ENCODE results near the gene EVC2. TPM values are rescaled to one million over a fixed set of nuclear protein-coding genes. Genes with fewer than 3 reads are reported as not detected.

The EVC2 gene
- total RNA-seq, 1 donor from 2014 or later = 1.4 TPM

DNA sequence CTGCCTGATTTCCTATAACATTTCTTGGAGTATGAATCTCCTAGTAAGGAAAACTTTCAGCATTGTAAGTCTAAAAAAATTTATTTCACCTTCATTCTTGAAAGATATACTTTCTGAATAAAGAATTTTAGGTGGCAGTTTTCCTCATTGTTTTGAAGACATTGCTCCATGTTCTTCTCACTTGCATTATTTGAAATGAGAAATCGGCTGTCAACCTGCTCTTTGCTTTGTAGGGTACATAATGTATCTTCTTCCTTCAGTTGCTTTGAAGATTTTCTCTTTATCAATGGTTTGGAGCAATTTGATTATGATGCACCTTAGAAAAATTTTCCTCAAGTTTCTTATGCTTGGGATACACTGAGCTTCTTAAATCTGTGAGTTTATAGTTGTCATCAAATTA is 120.3 kb downstream of the EVC2 start:
- Histone ChIP-seq H3K36me3 (peaks cover 10% of the 10 kb centered on the region), H3K9me3 (replicated peaks) (peaks cover 12% of the 10 kb centered on the region), H3K4me1 (no peaks in the 10 kb centered on the region), H3K27me3 (ENCODE audit: low read depth) (no peaks in the 10 kb centered on the region), H3K4me3 (no peak overlapping the region), H3K27ac (replicated peaks) (no peak overlapping the region)
- no peak for DNase-seq
- intact Hi-C loops (cut with micrococcal nuclease) = no loop called here
- TF ChIP-seq, protein P1, sequence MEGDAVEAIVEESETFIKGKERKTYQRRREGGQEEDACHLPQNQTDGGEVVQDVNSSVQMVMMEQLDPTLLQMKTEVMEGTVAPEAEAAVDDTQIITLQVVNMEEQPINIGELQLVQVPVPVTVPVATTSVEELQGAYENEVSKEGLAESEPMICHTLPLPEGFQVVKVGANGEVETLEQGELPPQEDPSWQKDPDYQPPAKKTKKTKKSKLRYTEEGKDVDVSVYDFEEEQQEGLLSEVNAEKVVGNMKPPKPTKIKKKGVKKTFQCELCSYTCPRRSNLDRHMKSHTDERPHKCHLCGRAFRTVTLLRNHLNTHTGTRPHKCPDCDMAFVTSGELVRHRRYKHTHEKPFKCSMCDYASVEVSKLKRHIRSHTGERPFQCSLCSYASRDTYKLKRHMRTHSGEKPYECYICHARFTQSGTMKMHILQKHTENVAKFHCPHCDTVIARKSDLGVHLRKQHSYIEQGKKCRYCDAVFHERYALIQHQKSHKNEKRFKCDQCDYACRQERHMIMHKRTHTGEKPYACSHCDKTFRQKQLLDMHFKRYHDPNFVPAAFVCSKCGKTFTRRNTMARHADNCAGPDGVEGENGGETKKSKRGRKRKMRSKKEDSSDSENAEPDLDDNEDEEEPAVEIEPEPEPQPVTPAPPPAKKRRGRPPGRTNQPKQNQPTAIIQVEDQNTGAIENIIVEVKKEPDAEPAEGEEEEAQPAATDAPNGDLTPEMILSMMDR (IDR thresholded peaks at IDR 0.05; ENCODE audit: borderline replicate concordance) = no peak

DNA sequence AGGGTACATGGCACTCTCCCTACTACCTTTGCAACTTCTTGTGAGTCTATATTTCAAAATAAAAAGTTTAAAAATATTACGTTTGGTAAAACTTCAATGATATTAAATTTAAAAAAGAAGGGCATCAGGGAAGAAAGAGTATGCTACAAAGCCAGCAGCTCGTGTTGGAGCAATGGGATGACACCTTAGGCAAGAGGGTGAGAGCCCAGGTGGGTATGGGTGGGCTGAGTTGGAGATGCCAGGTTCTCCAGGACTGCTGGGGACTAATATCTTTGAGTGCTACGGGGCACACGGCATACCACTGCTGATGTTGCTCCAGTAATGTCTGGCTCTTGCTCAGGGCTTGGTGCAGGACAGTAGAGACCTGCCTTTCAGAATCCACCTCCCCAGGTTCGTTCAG is 132.4 kb downstream of the EVC2 start:
- intact Hi-C loops (cut with micrococcal nuclease) = no loop called here

DNA sequence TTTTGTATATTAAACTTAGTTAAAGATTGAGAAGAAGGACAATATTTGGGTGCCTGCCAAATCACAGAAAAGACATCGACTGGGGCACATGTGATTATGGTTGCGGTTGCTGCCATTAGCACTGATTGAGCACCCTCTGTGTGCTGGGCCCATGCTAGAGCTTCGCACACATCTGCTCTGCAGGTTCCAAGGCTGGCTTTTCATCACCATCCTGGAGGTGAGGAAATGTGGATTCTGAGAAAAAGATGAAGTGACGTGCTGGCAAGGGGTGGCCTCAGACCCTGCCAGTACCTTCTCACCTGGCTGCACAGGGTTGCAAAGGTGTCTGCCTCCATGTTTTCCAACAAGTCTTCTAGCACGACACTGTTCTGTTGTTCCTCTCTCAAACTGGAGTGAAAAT is 134.0 kb downstream of the EVC2 start:
- Histone ChIP-seq H3K4me3 (no peak overlapping the region), H3K9me3 (replicated peaks) (no peaks in the 10 kb centered on the region), H3K4me1 (no peaks in the 10 kb centered on the region), H3K27ac (replicated peaks) (no peak overlapping the region), H3K36me3 (peaks cover 22% of the 10 kb centered on the region), H3K27me3 (ENCODE audit: low read depth) (no peaks in the 10 kb centered on the region)
- TF ChIP-seq, protein P1 (IDR thresholded peaks at IDR 0.05; ENCODE audit: borderline replicate concordance) = no peak
- no peak for DNase-seq
- intact Hi-C loops (cut with micrococcal nuclease) = no loop called here

More for the DNA sequence above, 132.4 kb downstream of the EVC2 start:
- Histone ChIP-seq H3K9me3 (replicated peaks) (peaks cover 3% of the 10 kb centered on the region), H3K36me3 (peaks cover 22% of the 10 kb centered on the region), H3K27me3 (ENCODE audit: low read depth) (no peaks in the 10 kb centered on the region), H3K4me1 (no peaks in the 10 kb centered on the region), H3K27ac (replicated peaks) (no peak overlapping the region), H3K4me3 (no peak overlapping the region)
- TF ChIP-seq, protein P1 (IDR thresholded peaks at IDR 0.05; ENCODE audit: borderline replicate concordance) = no peak
- no peak for DNase-seq

DNA sequence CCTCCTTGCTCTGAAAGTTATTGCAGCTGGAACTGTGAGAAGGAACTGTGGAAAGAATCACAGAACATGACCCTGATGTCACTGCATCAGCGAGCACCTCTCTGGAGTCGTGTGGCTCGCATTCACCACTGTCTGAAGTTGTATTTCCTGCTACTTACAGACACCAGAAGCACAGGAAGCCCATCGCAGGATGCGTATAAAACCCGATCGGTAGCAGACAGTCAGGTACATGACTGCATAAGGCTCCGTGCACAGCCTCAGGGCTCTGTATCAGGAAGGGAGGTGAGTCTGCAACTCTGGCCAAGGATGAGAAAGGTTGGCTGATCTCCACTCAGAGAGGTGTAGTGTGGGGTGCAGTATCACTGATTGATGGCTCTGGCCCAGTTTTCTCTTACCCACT is 134.4 kb downstream of the EVC2 start:
- TF ChIP-seq, protein P1 (IDR thresholded peaks at IDR 0.05; ENCODE audit: borderline replicate concordance) = no peak
- no peak overlapping the region for H3K4me3 ChIP-seq
- no peak overlapping the region for H3K27ac ChIP-seq (replicated peaks)
- no peaks in the 10 kb centered on the region for H3K27me3 ChIP-seq (ENCODE audit: low read depth)
- peaks cover 22% of the 10 kb centered on the region for H3K36me3 ChIP-seq
- intact Hi-C loops (cut with micrococcal nuclease) = no loop called here
- DNase-seq = no peak
- no peaks in the 10 kb centered on the region for H3K4me1 ChIP-seq
- H3K9me3 ChIP-seq (replicated peaks) = no peaks in the 10 kb centered on the region

DNA sequence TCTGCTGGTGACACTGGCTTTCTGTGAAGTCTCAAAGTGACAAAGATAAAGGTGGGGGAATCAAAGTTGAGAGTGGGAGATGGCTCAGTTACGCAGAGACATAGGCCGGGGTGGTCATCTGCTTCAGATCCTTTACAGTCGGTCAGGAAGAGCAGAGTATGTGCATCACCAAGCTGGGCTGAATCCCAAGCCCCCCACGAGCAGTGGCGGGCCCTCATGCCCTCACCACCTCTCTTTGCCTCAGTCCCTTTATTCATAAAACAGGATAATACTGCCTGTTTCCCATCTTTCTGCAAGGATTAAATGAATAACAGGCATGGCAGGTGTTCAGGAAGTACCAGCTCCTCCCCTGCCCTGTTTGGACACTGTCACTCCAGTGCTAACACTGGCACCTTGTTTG is 135.6 kb downstream of the EVC2 start:
- H3K9me3 ChIP-seq (replicated peaks) = no peaks in the 10 kb centered on the region
- TF ChIP-seq, protein P1 (IDR thresholded peaks at IDR 0.05; ENCODE audit: borderline replicate concordance) = no peak
- no peak overlapping the region for H3K4me3 ChIP-seq
- DNase-seq = no peak
- intact Hi-C loops (cut with micrococcal nuclease) = no loop called here
- no peaks in the 10 kb centered on the region for H3K4me1 ChIP-seq
- H3K27me3 ChIP-seq (ENCODE audit: low read depth) = no peaks in the 10 kb centered on the region
- H3K36me3 ChIP-seq = peaks cover 22% of the 10 kb centered on the region
- H3K27ac ChIP-seq (replicated peaks) = no peak overlapping the region

DNA sequence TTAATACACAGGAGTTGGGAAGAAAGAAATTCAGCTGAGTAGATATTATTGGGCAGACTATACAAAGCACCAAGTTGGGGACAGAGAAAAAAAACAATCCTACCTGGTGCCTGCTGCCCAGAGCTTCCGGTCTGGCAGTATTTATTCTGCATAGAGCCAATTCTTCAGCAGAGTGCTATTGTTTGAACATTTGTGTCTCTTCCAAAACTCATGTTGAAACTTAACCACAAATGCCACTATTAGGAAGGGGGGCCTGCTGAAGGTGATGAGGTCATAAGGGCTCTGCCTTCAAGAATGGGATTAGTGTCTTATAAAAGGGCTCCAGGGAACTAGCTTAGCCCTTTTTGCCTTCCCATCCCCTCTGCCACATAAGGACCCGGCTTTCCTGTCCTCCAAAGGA is 136.2 kb downstream of the EVC2 start:
- TF ChIP-seq, protein P1 (IDR thresholded peaks at IDR 0.05; ENCODE audit: borderline replicate concordance) = no peak

More for the DNA sequence above, 136.2 kb downstream of the EVC2 start:
- no peak overlapping the region for H3K4me3 ChIP-seq
- H3K9me3 ChIP-seq (replicated peaks) = no peaks in the 10 kb centered on the region
- no peak overlapping the region for H3K27ac ChIP-seq (replicated peaks)
- intact Hi-C loops (cut with micrococcal nuclease) = no loop called here
- H3K4me1 ChIP-seq = no peaks in the 10 kb centered on the region
- peaks cover 22% of the 10 kb centered on the region for H3K36me3 ChIP-seq
- H3K27me3 ChIP-seq (ENCODE audit: low read depth) = no peaks in the 10 kb centered on the region
- no peak for DNase-seq

Measured in left ventricle myocardium inferior (tissue), 1 donor.